Gastroesophageal sphincter (tissue), 3 donors: ENCODE measurements around the gene LTA.

Source experiments
- EP300 ChIP-seq: sonication (generic); formaldehyde crosslinking; IDR thresholded peaks from one replicate; pipeline ENCODE4 v1.6.1; 2017; ENCODE audit warnings: antibody characterized with exemption, mild to moderate bottlenecking
- POLR2AphosphoS5 ChIP-seq: sonication (generic); formaldehyde crosslinking; IDR thresholded peaks from one replicate; pipeline ENCODE4 v1.6.1; 2017; ENCODE audit warnings: antibody characterized with exemption
- TF ChIP-seq, protein P1 (sequence below), 4 experiments: fragments of 200-600 bp in 2 of 4; fragments of 450-650 bp in 2 of 4; sonication (generic) in 1 of 4; IDR thresholded peaks; one replicate each; pipeline ENCODE4 v1.5.1; 2017 to 2019; ENCODE audit warnings: antibody characterized with exemption in 4 of 4, mild to moderate bottlenecking in 2 of 4, moderate library complexity in 2 of 4

DNA sequence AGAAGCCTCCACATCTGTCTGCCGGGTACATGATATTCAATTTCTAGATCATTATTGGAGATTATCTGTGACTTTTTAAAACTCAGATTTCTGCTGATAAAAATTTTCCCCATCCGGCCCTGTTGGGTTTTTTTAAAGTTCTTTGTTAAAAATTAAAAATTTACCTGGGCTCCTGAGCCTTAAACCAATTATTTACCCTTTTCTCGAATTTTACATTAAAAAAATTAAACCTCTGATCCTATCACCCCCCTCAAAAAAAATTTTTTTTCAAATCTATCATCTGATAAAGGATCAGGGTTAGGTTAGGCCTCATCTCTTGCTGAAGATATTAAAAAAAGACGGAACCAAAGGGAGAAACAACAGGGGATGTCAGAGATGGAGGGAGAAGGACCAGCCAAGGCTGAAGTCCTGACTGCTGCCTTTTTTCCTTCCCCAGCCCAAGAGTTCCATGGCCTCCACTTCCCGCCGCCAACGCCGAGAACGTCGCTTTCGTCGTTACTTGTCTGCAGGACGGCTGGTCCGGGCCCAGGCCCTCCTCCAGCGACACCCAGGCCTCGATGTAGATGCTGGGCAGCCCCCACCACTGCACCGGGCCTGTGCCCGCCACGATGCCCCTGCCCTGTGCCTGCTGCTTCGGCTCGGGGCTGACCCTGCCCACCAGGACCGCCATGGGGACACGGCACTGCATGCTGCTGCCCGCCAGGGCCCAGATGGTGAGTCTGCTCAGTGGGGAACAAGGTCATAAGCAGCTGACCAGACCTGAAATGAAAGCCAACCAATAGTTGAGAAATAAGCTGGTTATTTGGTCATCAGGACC is 24.2 kb upstream of the LTA start:
- TF ChIP-seq, protein P1, sequence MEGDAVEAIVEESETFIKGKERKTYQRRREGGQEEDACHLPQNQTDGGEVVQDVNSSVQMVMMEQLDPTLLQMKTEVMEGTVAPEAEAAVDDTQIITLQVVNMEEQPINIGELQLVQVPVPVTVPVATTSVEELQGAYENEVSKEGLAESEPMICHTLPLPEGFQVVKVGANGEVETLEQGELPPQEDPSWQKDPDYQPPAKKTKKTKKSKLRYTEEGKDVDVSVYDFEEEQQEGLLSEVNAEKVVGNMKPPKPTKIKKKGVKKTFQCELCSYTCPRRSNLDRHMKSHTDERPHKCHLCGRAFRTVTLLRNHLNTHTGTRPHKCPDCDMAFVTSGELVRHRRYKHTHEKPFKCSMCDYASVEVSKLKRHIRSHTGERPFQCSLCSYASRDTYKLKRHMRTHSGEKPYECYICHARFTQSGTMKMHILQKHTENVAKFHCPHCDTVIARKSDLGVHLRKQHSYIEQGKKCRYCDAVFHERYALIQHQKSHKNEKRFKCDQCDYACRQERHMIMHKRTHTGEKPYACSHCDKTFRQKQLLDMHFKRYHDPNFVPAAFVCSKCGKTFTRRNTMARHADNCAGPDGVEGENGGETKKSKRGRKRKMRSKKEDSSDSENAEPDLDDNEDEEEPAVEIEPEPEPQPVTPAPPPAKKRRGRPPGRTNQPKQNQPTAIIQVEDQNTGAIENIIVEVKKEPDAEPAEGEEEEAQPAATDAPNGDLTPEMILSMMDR (IDR thresholded peaks at IDR 0.05), result peak in 1 of 4 experiments; percentile 2
- TF ChIP-seq EP300 (no peak), POLR2AphosphoS5 (no peak)
